ENCODE measurements around the gene CD5L. TPM values are rescaled to one million over a fixed set of nuclear protein-coding genes. Genes with fewer than 3 reads are reported as not detected.
A peak's percentile ranks its signal among the peaks of the same experiment; 100 is the strongest.

Gene CD5L
- total RNA-seq, 3 donors from 2014 or later = 0.22 TPM; not detected in 2

DNA sequence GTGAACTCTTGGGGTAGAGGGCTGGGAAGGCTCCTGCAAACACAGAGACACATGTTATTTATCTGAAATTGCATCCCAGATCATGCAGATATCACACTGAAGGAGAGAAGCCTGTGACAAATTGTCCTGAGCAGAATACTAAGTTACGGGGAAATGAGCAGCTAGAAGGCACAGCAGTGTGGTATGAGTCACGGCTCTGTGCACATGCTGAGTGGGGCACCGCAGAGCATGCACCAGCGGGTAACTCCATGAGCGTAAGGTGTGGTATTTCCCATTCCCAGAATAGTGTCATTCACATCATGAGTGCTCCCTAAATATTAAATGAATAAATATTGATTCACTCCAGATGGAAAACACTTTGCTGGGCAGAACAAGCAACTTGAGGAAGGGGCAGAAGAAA is 43.4 kb downstream of the CD5L start:
- intact Hi-C loops (cut with DNase I, micrococcal nuclease) = no loop called here
- no peak for ATAC-seq
- no peak for DNase-seq
- no peaks in the 10 kb centered on the region for H3K36me3 ChIP-seq (ENCODE audit: low read depth)
- no peak overlapping the region for H3K4me3 ChIP-seq
- H3K9me3 ChIP-seq = peaks cover 5% of the 10 kb centered on the region
- no peaks in the 10 kb centered on the region for H3K4me1 ChIP-seq (ENCODE audit: low read depth)
- TF ChIP-seq, protein P1, sequence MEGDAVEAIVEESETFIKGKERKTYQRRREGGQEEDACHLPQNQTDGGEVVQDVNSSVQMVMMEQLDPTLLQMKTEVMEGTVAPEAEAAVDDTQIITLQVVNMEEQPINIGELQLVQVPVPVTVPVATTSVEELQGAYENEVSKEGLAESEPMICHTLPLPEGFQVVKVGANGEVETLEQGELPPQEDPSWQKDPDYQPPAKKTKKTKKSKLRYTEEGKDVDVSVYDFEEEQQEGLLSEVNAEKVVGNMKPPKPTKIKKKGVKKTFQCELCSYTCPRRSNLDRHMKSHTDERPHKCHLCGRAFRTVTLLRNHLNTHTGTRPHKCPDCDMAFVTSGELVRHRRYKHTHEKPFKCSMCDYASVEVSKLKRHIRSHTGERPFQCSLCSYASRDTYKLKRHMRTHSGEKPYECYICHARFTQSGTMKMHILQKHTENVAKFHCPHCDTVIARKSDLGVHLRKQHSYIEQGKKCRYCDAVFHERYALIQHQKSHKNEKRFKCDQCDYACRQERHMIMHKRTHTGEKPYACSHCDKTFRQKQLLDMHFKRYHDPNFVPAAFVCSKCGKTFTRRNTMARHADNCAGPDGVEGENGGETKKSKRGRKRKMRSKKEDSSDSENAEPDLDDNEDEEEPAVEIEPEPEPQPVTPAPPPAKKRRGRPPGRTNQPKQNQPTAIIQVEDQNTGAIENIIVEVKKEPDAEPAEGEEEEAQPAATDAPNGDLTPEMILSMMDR (IDR thresholded peaks at IDR 0.05) = no peak

DNA sequence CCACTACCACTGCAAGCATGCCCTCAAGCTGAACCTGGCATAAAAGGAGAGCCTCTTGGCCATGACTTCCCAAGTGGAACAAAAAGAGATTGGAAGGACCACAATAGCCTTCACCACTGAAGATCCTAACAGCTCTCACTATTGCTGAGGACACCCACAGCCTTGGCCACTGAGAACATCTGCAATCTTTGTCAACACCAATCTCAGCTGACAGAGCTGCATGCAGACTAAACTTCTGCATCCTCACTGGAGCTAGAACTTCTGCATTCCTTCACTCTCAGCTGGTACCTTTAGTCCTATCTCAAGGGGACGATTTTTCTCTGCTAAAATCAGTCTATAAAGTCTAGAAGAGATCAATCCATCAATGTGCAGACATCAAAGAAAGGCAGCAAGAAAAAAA is 56.4 kb downstream of the CD5L start:
- H3K4me3 ChIP-seq = no peak overlapping the region
- H3K4me1 ChIP-seq (ENCODE audit: low read depth) = no peaks in the 10 kb centered on the region
- ATAC-seq (peak; percentile 26), DNase-seq (no peak)
- H3K36me3 ChIP-seq (ENCODE audit: low read depth) = no peaks in the 10 kb centered on the region
- TF ChIP-seq, protein P1 (IDR thresholded peaks at IDR 0.05) = no peak
- intact Hi-C loops (cut with DNase I, micrococcal nuclease) = no loop called here
- H3K9me3 ChIP-seq = no peaks in the 10 kb centered on the region

DNA sequence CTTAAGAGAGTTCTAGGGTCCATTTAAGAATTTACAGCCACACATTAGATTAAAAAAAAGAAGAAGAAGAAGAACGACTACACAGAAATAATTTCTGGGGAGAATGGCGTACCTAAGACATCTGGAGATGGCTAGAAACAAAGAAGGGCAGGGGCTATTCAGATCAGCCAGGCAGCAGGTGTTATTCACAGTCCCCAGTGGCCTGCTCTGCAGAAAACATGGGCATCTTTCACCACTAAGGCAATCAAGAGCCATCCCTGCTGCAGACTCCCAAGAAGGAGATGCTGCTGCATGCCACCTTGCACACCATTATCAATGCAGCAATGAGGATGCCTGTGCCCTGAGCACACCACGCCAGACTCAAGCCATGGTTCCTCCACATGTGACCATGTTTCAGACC is 56.8 kb downstream of the CD5L start:
- intact Hi-C loops (cut with DNase I, micrococcal nuclease) = no loop called here
- Histone ChIP-seq H3K4me3 (no peak overlapping the region), H3K9me3 (no peaks in the 10 kb centered on the region), H3K36me3 (ENCODE audit: low read depth) (no peaks in the 10 kb centered on the region), H3K4me1 (ENCODE audit: low read depth) (no peaks in the 10 kb centered on the region)
- ATAC-seq (no peak), DNase-seq (no peak)
- TF ChIP-seq, protein P1 (IDR thresholded peaks at IDR 0.05) = no peak

DNA sequence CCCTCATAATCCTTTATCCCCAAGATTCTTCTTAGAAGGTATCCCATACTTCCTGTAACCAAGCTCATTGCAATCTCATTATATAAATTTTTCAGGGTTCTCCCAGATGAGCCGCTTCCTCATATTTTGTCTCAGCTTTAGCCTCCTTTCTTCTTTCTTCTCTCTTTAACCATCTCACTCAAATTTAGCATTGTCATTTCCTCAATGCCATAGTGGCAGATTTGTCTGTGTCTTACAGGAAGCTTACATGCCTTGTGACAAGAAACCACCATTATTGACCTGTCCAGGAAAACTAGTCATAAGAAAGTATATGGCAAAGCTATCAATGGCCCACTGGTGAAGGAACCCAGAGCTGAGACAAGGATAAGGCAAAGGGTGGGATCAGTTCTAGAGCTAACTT is 58.7 kb downstream of the CD5L start:
- no peak for ATAC-seq
- Histone ChIP-seq H3K36me3 (ENCODE audit: low read depth) (no peaks in the 10 kb centered on the region), H3K9me3 (no peaks in the 10 kb centered on the region), H3K4me3 (no peak overlapping the region), H3K4me1 (ENCODE audit: low read depth) (no peaks in the 10 kb centered on the region)
- DNase-seq = no peak
- TF ChIP-seq, protein P1 (IDR thresholded peaks at IDR 0.05) = no peak
- intact Hi-C loops (cut with DNase I, micrococcal nuclease) = no loop called here

DNA sequence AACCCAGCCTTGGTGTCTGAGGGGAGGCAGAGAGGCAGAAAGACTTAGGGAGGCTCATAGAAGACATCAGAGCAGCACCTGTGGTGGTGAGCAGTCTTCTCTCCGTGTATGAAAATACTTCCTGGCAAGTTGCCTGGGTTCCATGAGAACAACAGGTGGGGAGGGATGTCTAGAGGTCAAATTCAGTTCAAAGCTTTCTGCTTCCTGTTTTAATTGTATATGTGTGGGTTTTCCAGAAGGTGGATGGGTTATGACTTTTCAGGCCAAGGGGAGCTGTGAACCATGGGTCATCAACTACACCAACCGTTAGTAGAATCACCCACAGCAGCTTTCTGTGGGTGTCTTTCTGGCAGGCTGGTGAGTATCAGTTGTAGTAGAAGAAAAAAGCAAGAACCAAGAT is 60.6 kb downstream of the CD5L start:
- peak; percentile 56 for ATAC-seq
- no peak overlapping the region for H3K4me3 ChIP-seq
- intact Hi-C loops (cut with DNase I, micrococcal nuclease) = no loop called here
- TF ChIP-seq, protein P1 (IDR thresholded peaks at IDR 0.05) = no peak
- H3K9me3 ChIP-seq = no peaks in the 10 kb centered on the region
- no peaks in the 10 kb centered on the region for H3K4me1 ChIP-seq (ENCODE audit: low read depth)
- no peaks in the 10 kb centered on the region for H3K36me3 ChIP-seq (ENCODE audit: low read depth)
- peak in 1 of 3 donors; percentile 57 for DNase-seq

Other genes with a start within 250 kb of the CD5L start
- under 1 TPM in 2 of 3 donors, not detected in 1; 0.09 to 0.12 TPM for gene FCRL4, start 243.7 kb downstream of the CD5L start, total RNA-seq
- under 1 TPM in 2 of 3 donors, not detected in 1; 0.36 to 0.69 TPM for gene FCRL3, start 141.0 kb downstream of the CD5L start, total RNA-seq
- gene FCRL2, start 64.7 kb downstream of the CD5L start, total RNA-seq = 1 to 10 TPM in 2 of 3 donors, under 1 TPM in 1; 0.51 to 1.4 (median 1.0) TPM
- gene FCRL1, start 21.7 kb downstream of the CD5L start, total RNA-seq = 1 to 10 TPM in 1 of 3 donors, under 1 TPM in 1, not detected in 1; 0.17 to 1.4 TPM
- 10 to 100 TPM in 2 of 3 donors, 1 to 10 TPM in 1; 3.4 to 29.5 (median 13.5) TPM for gene KIRREL1, start 151.8 kb upstream of the CD5L start, total RNA-seq

Measured in mucosa of descending colon (tissue), 3 donors.